ENCODE measurements around the gene ELL. TPM values are rescaled to one million over a fixed set of nuclear protein-coding genes. Genes with fewer than 3 reads are reported as not detected.
A peak's percentile ranks its signal among the peaks of the same experiment; 100 is the strongest.

Gene ELL
- total RNA-seq, 1 donor = 10.9 TPM

GRCh38 chr19:18513868-18514267, 8.0 kb downstream of the ELL start:
- H3K4me3 ChIP-seq (ENCODE audit: low read depth, low read length) = no peak overlapping the region
- no peak for DNase-seq (ENCODE audit: low read depth)

GRCh38 chr19:18510216-18510615, 11.7 kb downstream of the ELL start:
- H3K4me3 ChIP-seq (ENCODE audit: low read depth, low read length) = no peak overlapping the region
- no peak for TF ChIP-seq CTCF (IDR thresholded peaks at IDR 0.05; ENCODE audit: insufficient read depth, low read length)
- no peak for DNase-seq (ENCODE audit: low read depth)

More at GRCh38 chr19:18513868-18514267, 8.0 kb downstream of the ELL start:
- TF ChIP-seq CTCF (IDR thresholded peaks at IDR 0.05; ENCODE audit: insufficient read depth, low read length) = no peak

GRCh38 chr19:18508585-18508984, 13.3 kb downstream of the ELL start:
- no peak for TF ChIP-seq CTCF (IDR thresholded peaks at IDR 0.05; ENCODE audit: insufficient read depth, low read length)
- DNase-seq (ENCODE audit: low read depth) = no peak
- H3K4me3 ChIP-seq (ENCODE audit: low read depth, low read length) = no peak overlapping the region

- peak; percentile 53 for DNase-seq (ENCODE audit: low read depth)
Observed at GRCh38 chr19:18507727-18508440, 14.0 kb downstream of the ELL start.

GRCh38 chr19:18507021-18507726, 14.7 kb downstream of the ELL start:
- no peak for TF ChIP-seq CTCF (IDR thresholded peaks at IDR 0.05; ENCODE audit: insufficient read depth, low read length)
- DNase-seq (ENCODE audit: low read depth) = peak; percentile 56
- no peak overlapping the region for H3K4me3 ChIP-seq (ENCODE audit: low read depth, low read length)

More at GRCh38 chr19:18507727-18508440, 14.0 kb downstream of the ELL start:
- H3K4me3 ChIP-seq (ENCODE audit: low read depth, low read length) = no peak overlapping the region
- TF ChIP-seq CTCF (IDR thresholded peaks at IDR 0.05; ENCODE audit: insufficient read depth, low read length) = no peak

GRCh38 chr19:18506101-18506930, 15.6 kb downstream of the ELL start:
- no peak for TF ChIP-seq CTCF (IDR thresholded peaks at IDR 0.05; ENCODE audit: insufficient read depth, low read length)
- DNase-seq (ENCODE audit: low read depth) = no peak
- no peak overlapping the region for H3K4me3 ChIP-seq (ENCODE audit: low read depth, low read length)
